Panc1 (cell line): ENCODE results near the gene IGSF9.

Experiments used
- CTCF ChIP-seq: fragments of 450-650 bp; IDR thresholded peaks from 2 replicates; pipeline ENCODE4 v1.5.1; 2017; ENCODE audit warnings: mild to moderate bottlenecking
- POLR2AphosphoS5 ChIP-seq: IDR thresholded peaks from 2 replicates; pipeline ENCODE4 v1.6.1; 2012; ENCODE audit warnings: mild to moderate bottlenecking, low read depth, low read length, moderate library complexity
- SIN3A ChIP-seq: IDR thresholded peaks from 2 replicates; pipeline ENCODE4 v1.6.1; 2012; ENCODE audit warnings: low read depth, mild to moderate bottlenecking, low read length, moderate library complexity, borderline replicate concordance; ENCODE audit not compliant: insufficient read depth
- TCF7L2 ChIP-seq: IDR thresholded peaks from 2 replicates; pipeline ENCODE4 v1.6.1; 2011; ENCODE audit warnings: mild to moderate bottlenecking, low read depth, low read length, inconsistent platforms
- TF ChIP-seq, protein P1 (sequence below), 2 experiments: IDR thresholded peaks; 2 replicates each; pipeline ENCODE4 v1.6.1; 2011 to 2012; ENCODE audit warnings: low read depth in 2 of 2, control low read depth in 1 of 2, low read length in 1 of 2, mild to moderate bottlenecking in 1 of 2, moderate library complexity in 1 of 2; ENCODE audit not compliant: insufficient read depth in 1 of 2

GRCh38 chr1:159927849-159928431 is 17.5 kb downstream of the IGSF9 start:
- no peak for TF ChIP-seq CTCF
- TF ChIP-seq POLR2AphosphoS5: no peak
- TF ChIP-seq SIN3A: no peak
- TF ChIP-seq, protein P1, sequence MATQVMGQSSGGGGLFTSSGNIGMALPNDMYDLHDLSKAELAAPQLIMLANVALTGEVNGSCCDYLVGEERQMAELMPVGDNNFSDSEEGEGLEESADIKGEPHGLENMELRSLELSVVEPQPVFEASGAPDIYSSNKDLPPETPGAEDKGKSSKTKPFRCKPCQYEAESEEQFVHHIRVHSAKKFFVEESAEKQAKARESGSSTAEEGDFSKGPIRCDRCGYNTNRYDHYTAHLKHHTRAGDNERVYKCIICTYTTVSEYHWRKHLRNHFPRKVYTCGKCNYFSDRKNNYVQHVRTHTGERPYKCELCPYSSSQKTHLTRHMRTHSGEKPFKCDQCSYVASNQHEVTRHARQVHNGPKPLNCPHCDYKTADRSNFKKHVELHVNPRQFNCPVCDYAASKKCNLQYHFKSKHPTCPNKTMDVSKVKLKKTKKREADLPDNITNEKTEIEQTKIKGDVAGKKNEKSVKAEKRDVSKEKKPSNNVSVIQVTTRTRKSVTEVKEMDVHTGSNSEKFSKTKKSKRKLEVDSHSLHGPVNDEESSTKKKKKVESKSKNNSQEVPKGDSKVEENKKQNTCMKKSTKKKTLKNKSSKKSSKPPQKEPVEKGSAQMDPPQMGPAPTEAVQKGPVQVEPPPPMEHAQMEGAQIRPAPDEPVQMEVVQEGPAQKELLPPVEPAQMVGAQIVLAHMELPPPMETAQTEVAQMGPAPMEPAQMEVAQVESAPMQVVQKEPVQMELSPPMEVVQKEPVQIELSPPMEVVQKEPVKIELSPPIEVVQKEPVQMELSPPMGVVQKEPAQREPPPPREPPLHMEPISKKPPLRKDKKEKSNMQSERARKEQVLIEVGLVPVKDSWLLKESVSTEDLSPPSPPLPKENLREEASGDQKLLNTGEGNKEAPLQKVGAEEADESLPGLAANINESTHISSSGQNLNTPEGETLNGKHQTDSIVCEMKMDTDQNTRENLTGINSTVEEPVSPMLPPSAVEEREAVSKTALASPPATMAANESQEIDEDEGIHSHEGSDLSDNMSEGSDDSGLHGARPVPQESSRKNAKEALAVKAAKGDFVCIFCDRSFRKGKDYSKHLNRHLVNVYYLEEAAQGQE (IDR thresholded peaks at IDR 0.05; ENCODE audit: insufficient read depth in 1 of 2, low read depth in 2 of 2, low read length in 1 of 2): no peak
- TF ChIP-seq TCF7L2: no peak
